H1 (cell line): ENCODE results near the gene HRH2. TPM values are rescaled to one million over a fixed set of nuclear protein-coding genes. Genes with fewer than 3 reads are reported as not detected.

ENCODE experiments used
- CBX8 ChIP-seq: fragments of 300-800, 300-1000 bp; sonication (generic); IDR thresholded peaks from 2 replicates; pipeline ENCODE4 v1.7.1; 2016; ENCODE audit warnings: low read depth, low read length, borderline replicate concordance
- CEBPB ChIP-seq: IDR thresholded peaks from 2 replicates; pipeline ENCODE4 v1.6.1; 2012; ENCODE audit warnings: low read depth, low read length
- EP300 ChIP-seq, 2 experiments: IDR thresholded peaks; 1 replicate in 1 of 2; 2 replicates in 1 of 2; pipeline ENCODE4 v1.6.1; 2011 to 2012; ENCODE audit warnings: low read depth in 2 of 2, low read length in 2 of 2, mild to moderate bottlenecking in 2 of 2, borderline replicate concordance in 1 of 2, inconsistent platforms in 1 of 2, moderate library complexity in 1 of 2
- POLR2A ChIP-seq, 2 experiments: IDR thresholded peaks; 1 replicate in 1 of 2; 2 replicates in 1 of 2; pipeline ENCODE4 v1.6.1; 2011; ENCODE audit warnings: low read depth in 2 of 2, low read length in 2 of 2, mild to moderate bottlenecking in 2 of 2; ENCODE audit errors: control extremely low read depth in 1 of 2
- TAF1 ChIP-seq: IDR thresholded peaks from 2 replicates; pipeline ENCODE4 v1.6.1; 2011; ENCODE audit warnings: mild to moderate bottlenecking, low read depth, low read length
- TAF7 ChIP-seq: optimal IDR thresholded peaks from 2 replicates; pipeline ENCODE3; 2011; ENCODE audit warnings: low read depth, mild to moderate bottlenecking, inconsistent platforms, low read length, moderate library complexity, borderline replicate concordance
- polyA plus RNA-seq, 7 experiments: library from polyadenylated mRNA; depleted of rRNA in 3 of 7; stranded (reverse) in 5 of 7; unstranded in 2 of 7; fragments of >200 nt in 5 of 7; fragments of 200-250 nt in 2 of 7; gene quantifications; 1 replicate in 5 of 7; 2 replicates in 1 of 7; 4 replicates in 1 of 7; pipeline versions ENCODE4 v1.2.1 to v1.2.3, GENCODE V29; 2011 to 2013; ENCODE audit warnings: missing spikeins in 2 of 7, mixed read lengths in 2 of 7
- total RNA-seq: library from RNA; stranded (reverse); fragmentation: NEBNext Ultra II Directional; extraction: Animal tissue kit (Norgen Biotek cat#: 25700); gene quantifications from 2 replicates; pipeline ENCODE4 v1.2.1, GENCODE V29; 2021

The HRH2 gene
- total and polyA plus RNA-seq, 2 of the 8 experiments (the other 6 are each of a cell fraction or from before 2014, with no cell fraction given): 7.8 to 8.1 TPM

DNA sequence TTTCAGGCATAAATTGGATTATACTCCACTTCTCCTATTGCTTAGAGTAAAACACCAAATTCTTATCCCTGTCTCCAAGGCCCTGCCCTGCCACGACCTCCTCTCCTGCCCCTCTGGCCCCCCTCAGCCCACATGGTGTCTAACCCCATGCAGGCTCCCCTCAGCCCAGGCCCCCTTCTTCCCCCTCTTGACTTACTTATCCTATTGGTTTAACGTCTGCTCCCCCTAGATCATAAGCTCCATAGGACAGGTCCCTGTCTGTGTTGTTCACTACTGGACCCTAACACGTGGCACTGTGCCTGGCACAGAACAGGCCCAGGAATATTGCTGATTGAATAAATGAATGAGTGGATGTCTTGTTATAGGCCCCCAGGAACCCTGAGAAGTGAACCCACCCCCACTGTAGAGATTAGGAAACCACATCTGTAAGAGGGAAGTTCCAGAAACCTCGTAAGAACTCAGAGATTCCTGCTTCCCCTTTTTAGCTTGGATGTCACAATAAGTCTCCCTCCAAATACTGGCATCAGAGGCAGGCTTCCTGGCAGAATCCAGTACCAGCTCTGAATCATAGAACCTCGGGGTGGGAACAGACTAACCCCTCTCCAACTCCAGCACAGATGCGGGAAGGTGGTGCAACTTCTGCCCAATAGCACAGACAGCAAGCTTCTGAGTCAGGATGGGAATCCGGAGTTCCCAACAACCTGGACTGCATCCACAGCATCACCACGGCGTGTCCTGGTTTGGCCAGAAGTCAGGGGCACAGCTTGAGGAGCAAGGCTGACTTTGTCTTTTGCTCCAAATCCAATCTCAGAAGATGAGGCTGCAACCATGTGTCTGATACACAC is 31.5 kb downstream of the HRH2 start (continued):
- no peak for TF ChIP-seq TAF1
- no peak for TF ChIP-seq CBX8
- no peak for TF ChIP-seq TAF7
- TF ChIP-seq CEBPB: no peak
- no peak for TF ChIP-seq EP300 (IDR thresholded peaks at IDR 0.05; ENCODE audit: borderline replicate concordance in 1 of 2, low read depth in 2 of 2, low read length in 2 of 2)
- TF ChIP-seq POLR2A (IDR thresholded peaks at IDR 0.05; ENCODE audit: control extremely low read depth in 1 of 2, low read depth in 2 of 2, low read length in 2 of 2): no peak
